Colonic mucosa (tissue), 4 donors: ENCODE measurements around the gene SRSF5. TPM values are rescaled to one million over a fixed set of nuclear protein-coding genes. Genes with fewer than 3 reads are reported as not detected.

Experiments used
- DNase-seq: peaks from one replicate; pipeline ENCODE4 v3.0.0-alpha.2; 2020
- H3K27ac ChIP-seq: fragments of 200-600 bp; one replicate; pipeline ENCODE4 v1.8.0; 2021
- H3K27me3 ChIP-seq: fragments of 200-600 bp; one replicate; pipeline ENCODE4 v1.8.0; 2021
- H3K36me3 ChIP-seq: fragments of 200-600 bp; one replicate; pipeline ENCODE4 v1.8.0; 2021
- H3K4me1 ChIP-seq: fragments of 200-600 bp; one replicate; pipeline ENCODE4 v1.8.0; 2021; ENCODE audit warnings: mild to moderate bottlenecking
- H3K4me3 ChIP-seq: fragments of 200-600 bp; one replicate; pipeline ENCODE4 v1.8.0; 2021
- H3K9ac ChIP-seq, 2 donors: one replicate each; pipeline ENCODE4 v1.7.0; 2013; ENCODE audit warnings: control low read depth in 2 of 2, low read depth in 2 of 2, low read length in 2 of 2
- H3K9me3 ChIP-seq: fragments of 200-600 bp; one replicate; pipeline ENCODE4 v1.8.0; 2021
- CTCF ChIP-seq: fragments of 200-600 bp; IDR thresholded peaks from one replicate; pipeline ENCODE4 v1.8.0; 2022; ENCODE audit warnings: antibody characterized with exemption, mild to moderate bottlenecking
- intact Hi-C: fragments of 100-400 bp; cut with DNase I; formaldehyde crosslinking; loops from one replicate; pipeline ENCODE4 v1.14.1; 2022
- total RNA-seq, 2 donors: library from RNA; stranded (reverse); fragmentation: NEBNext Ultra II Directional in 1 of 2; extraction: Animal tissue kit (Norgen Biotek cat#: 25700) in 1 of 2; gene quantifications; one replicate each; pipeline ENCODE4 v1.2.1, GENCODE V29; 2021
- donor health status: healthy.
- donor health status: DM: no; HTN: no; CAD: no.
- donor health status: DM: no; HTN: no; CAD: no.

SRSF5 gene
- total RNA-seq, 2 donors from 2014 or later, result 198 to 206 TPM

GRCh38 chr14:69792887-69793421 lies 26.0 kb downstream of the SRSF5 start:
- DNase-seq, result no peak
- Histone ChIP-seq H3K27me3 (no peaks in the 10 kb centered on the region), H3K27ac (no peak overlapping the region), H3K4me3 (no peak overlapping the region), H3K36me3 (no peaks in the 10 kb centered on the region), H3K4me1 (no peaks in the 10 kb centered on the region), H3K9ac (no peak overlapping the region), H3K9me3 (no peaks in the 10 kb centered on the region)
- intact Hi-C loops, result no loop called here
- no peak for TF ChIP-seq CTCF

- intact Hi-C loops, result no loop called here
- DNase-seq, result no peak
Measured at GRCh38 chr14:69794791-69795190, 27.8 kb downstream of the SRSF5 start.

GRCh38 chr14:69795691-69796090 lies 28.7 kb downstream of the SRSF5 start:
- no peaks in the 10 kb centered on the region for H3K36me3 ChIP-seq
- H3K4me3 ChIP-seq, result no peak overlapping the region
- DNase-seq, result no peak
- intact Hi-C loops, result no loop called here
- no peak overlapping the region for H3K27ac ChIP-seq
- no peaks in the 10 kb centered on the region for H3K27me3 ChIP-seq
- no peak for TF ChIP-seq CTCF
- H3K4me1 ChIP-seq, result no peaks in the 10 kb centered on the region
- no peaks in the 10 kb centered on the region for H3K9me3 ChIP-seq
- H3K9ac ChIP-seq, result no peak overlapping the region

More at GRCh38 chr14:69794791-69795190, 27.8 kb downstream of the SRSF5 start:
- Histone ChIP-seq H3K9me3 (no peaks in the 10 kb centered on the region), H3K27ac (no peak overlapping the region), H3K36me3 (no peaks in the 10 kb centered on the region), H3K4me1 (no peaks in the 10 kb centered on the region), H3K27me3 (no peaks in the 10 kb centered on the region), H3K4me3 (no peak overlapping the region), H3K9ac (no peak overlapping the region)
- no peak for TF ChIP-seq CTCF

- H3K4me1 ChIP-seq, result no peaks in the 10 kb centered on the region
- no peaks in the 10 kb centered on the region for H3K27me3 ChIP-seq
- no peak for DNase-seq
- H3K9ac ChIP-seq, result no peak within 1 kb of the TSS
- intact Hi-C loops, result no loop called here
- H3K36me3 ChIP-seq, result no peaks in the 10 kb centered on the region
- no peak for TF ChIP-seq CTCF
- H3K9me3 ChIP-seq, result no peaks in the 10 kb centered on the region
- H3K27ac ChIP-seq, result peak within 1 kb of the TSS; percentile 57
- no peak within 1 kb of the TSS for H3K4me3 ChIP-seq
Measured at GRCh38 chr14:69796797-69797500, 30.0 kb downstream of the SRSF5 start, which contains the start of gene SLC10A1. TSS of gene SLC10A1 (minus strand) at chr14:69797241. CDS start at chr14:69797155, 86 bp downstream.

GRCh38 chr14:69797573-69798338 lies 30.8 kb downstream of the SRSF5 start:
- intact Hi-C loops, result no loop called here
- Histone ChIP-seq H3K9me3 (no peaks in the 10 kb centered on the region), H3K36me3 (no peaks in the 10 kb centered on the region), H3K27ac (peak overlapping the region; percentile 57), H3K27me3 (no peaks in the 10 kb centered on the region), H3K4me1 (no peaks in the 10 kb centered on the region), H3K4me3 (no peak overlapping the region), H3K9ac (no peak overlapping the region)
- TF ChIP-seq CTCF, result no peak
- DNase-seq, result peak; percentile 66
